ENCODE measurements around the gene CCDC34. TPM values are rescaled to one million over a fixed set of nuclear protein-coding genes. Genes with fewer than 3 reads are reported as not detected.
"Not testable (repeated sequence)": the region's sequence is repeated elsewhere in the genome, so short reads cannot be mapped to it uniquely, and the experiment has no call there.

Gene CCDC34
- total RNA-seq, 1 donor from 2014 or later = 10.8 TPM

DNA sequence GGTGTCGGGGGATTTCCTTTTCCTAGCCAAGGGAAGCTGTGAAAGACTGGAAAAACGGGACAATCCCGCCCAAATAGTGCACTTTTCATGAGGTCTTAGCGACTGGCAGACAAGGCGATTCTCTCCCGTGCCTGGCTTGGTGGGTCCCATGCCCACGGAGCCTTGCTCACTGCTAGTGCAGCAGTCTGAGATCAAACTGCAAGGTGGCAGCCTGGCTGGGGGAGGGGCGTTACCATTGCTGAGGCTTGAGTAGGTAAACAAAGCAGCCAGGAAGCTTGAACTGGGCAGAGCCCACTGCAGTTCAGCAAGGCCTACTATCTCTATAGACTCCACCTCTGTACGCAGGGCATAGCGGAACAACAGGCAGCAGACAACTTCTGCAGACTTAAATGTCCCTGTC is 41.7 kb downstream of the CCDC34 start:
- H3K36me3 Mint-ChIP-seq (ENCODE audit: low read depth); H3K4me3 Mint-ChIP-seq (ENCODE audit: low read depth); intact Hi-C loops (cut with micrococcal nuclease); H3K27ac Mint-ChIP-seq; DNase-seq (ENCODE audit: low spot score); H3K9me3 Mint-ChIP-seq: not testable (repeated sequence)
- Mint-ChIP-seq H3K27me3 (ENCODE audit: low read depth) (peaks cover 11% of the 10 kb centered on the region), H3K4me1 (ENCODE audit: low read depth) (peaks cover 13% of the 10 kb centered on the region)

DNA sequence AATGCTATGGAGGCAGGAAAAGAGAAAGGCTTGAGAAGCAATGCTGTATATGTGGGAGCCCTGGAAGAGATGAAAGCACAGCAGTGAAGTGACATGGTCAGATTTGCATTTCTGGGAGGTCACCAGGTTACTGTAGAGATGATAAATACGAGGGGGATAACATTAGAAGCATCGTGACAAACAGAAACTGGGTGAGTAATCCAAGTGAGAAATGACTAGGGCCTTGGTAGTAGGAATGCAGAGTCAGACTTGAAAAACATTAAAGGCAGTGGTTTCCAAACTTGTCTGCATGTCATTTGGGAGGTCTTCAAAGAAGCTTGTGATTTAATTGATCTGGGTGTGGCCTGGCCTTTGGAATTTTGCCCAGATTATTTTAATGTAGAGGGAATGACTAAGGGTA is 43.9 kb downstream of the CCDC34 start:
- Mint-ChIP-seq H3K4me3 (ENCODE audit: low read depth) (no peak overlapping the region), H3K27me3 (ENCODE audit: low read depth) (peaks cover 18% of the 10 kb centered on the region), H3K9me3 (no peaks in the 10 kb centered on the region), H3K36me3 (ENCODE audit: low read depth) (no peaks in the 10 kb centered on the region), H3K4me1 (ENCODE audit: low read depth) (peaks cover 10% of the 10 kb centered on the region), H3K27ac (no peak overlapping the region)
- DNase-seq (ENCODE audit: low spot score) = no peak
- intact Hi-C loops (cut with micrococcal nuclease) = loop anchor here (2.0 to 5.0 kb wide), 3 partner anchors 18 to 68 kb away; partner anchors contain the start of gene CCDC34

DNA sequence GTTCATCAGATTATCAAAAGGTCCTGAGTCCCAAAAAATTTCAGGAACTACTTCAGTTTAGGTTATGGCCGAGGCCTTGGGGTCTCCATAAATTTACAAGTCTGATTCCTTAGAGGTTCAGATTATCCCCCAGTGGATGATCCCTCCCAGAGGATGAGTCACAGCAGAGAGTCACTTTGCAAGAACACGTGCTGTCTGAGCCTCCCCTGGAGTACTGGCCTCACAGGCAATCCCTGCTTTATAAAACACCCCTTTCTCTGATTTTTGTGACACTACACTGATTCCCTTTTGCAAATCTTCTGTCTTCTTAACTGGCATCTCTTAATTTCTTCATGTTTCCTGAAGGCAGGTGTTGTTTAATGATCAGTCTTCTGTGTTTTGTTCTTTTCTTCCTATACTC is 45.3 kb downstream of the CCDC34 start:
- H3K4me3 Mint-ChIP-seq (ENCODE audit: low read depth) = no peak overlapping the region
- H3K9me3 Mint-ChIP-seq = no peaks in the 10 kb centered on the region
- no peak for DNase-seq (ENCODE audit: low spot score)
- H3K27me3 Mint-ChIP-seq (ENCODE audit: low read depth) = peaks cover 19% of the 10 kb centered on the region
- H3K27ac Mint-ChIP-seq = no peak overlapping the region
- intact Hi-C loops (cut with micrococcal nuclease) = loop anchor here (2.0 to 5.0 kb wide), 3 partner anchors 17 to 70 kb away; partner anchors contain the start of gene CCDC34
- H3K4me1 Mint-ChIP-seq (ENCODE audit: low read depth) = peaks cover 8% of the 10 kb centered on the region
- H3K36me3 Mint-ChIP-seq (ENCODE audit: low read depth) = no peaks in the 10 kb centered on the region

DNA sequence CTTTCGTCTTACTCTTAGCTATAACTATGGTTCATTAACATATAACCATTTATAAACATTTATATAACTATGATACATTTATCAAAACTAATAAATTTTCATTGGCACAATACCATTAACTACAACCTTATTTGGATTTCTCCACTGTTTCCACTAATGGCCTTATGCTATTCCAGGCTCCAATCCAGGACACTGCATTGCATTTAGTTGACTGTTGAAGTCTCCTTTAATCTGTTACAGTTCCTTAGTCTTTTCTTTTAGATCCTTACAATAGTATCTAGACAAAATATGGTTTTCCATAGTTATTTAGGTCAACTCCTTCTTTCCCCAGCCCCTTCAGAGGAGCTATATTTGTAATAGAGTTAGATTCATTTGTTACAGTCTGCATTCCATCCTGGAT is 47.2 kb downstream of the CCDC34 start:
- intact Hi-C loops (cut with micrococcal nuclease) = loop anchor here (5.0 kb wide), 2 partner anchors 46 to 71 kb away; partner anchors contain the start of gene CCDC34
- Mint-ChIP-seq H3K27ac (no peak overlapping the region), H3K4me1 (ENCODE audit: low read depth) (peaks cover 8% of the 10 kb centered on the region), H3K9me3 (no peaks in the 10 kb centered on the region), H3K36me3 (ENCODE audit: low read depth) (no peaks in the 10 kb centered on the region), H3K27me3 (ENCODE audit: low read depth) (peaks cover 27% of the 10 kb centered on the region), H3K4me3 (ENCODE audit: low read depth) (no peak overlapping the region)
- DNase-seq (ENCODE audit: low spot score) = no peak

DNA sequence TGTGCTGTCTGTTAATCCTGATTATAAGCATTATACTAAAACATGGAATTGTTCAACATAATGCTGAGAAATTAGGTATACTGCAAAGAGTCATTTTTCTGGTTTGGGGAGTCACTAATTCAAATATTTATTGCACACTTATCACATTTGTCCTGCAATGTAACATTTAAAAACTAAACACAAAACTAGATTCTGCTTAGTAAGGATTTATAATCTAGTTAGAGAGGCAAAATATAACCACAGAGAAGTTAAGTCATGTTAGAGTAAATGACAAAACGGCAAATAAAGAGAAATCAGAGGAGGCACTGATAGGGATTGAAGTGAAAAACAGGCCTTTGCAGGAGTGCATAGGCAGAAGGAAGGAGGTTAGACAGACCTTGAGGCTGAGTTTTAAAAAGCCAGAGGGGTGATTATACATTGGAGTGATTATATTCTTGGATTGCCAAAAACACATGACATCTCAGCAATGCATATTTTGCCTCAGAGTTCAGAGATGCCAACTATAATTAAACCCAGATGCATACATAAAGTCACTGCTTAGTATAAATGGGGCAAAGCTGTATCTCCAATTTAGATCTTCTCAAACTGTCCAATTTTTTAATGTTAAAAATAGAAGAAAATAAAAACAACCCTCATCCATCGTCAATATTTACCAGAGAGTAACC is 49.7 kb downstream of the CCDC34 start:
- H3K27me3 Mint-ChIP-seq (ENCODE audit: low read depth) = peaks cover 25% of the 10 kb centered on the region
- DNase-seq (ENCODE audit: low spot score) = no peak
- no peaks in the 10 kb centered on the region for H3K36me3 Mint-ChIP-seq (ENCODE audit: low read depth)
- H3K4me1 Mint-ChIP-seq (ENCODE audit: low read depth) = no peaks in the 10 kb centered on the region
- no peak overlapping the region for H3K27ac Mint-ChIP-seq
- intact Hi-C loops (cut with micrococcal nuclease) = no loop called here
- no peak overlapping the region for H3K4me3 Mint-ChIP-seq (ENCODE audit: low read depth)
- no peaks in the 10 kb centered on the region for H3K9me3 Mint-ChIP-seq

DNA sequence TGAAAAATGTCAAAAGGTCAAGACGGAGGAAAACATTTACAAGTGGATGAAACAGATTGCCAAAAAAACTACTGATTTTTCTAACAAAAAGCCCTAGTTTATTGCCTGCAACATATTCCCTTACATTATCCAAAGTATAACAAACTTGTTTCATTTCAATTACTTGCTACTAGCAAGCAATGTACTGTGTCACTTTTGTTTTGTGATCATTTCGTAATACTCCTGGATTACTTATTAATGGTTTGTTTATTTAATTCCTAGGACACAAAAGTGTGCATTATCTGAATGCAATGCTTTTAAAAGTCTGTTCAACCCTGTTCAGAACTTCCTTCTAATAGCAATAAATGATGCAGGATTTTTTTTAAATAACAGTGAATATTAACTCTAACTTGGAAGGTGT is 50.9 kb downstream of the CCDC34 start:
- Mint-ChIP-seq H3K36me3 (ENCODE audit: low read depth) (no peaks in the 10 kb centered on the region), H3K4me3 (ENCODE audit: low read depth) (no peak overlapping the region), H3K4me1 (ENCODE audit: low read depth) (no peaks in the 10 kb centered on the region), H3K9me3 (no peaks in the 10 kb centered on the region), H3K27me3 (ENCODE audit: low read depth) (peaks cover 22% of the 10 kb centered on the region), H3K27ac (no peak overlapping the region)
- no peak for DNase-seq (ENCODE audit: low spot score)
- intact Hi-C loops (cut with micrococcal nuclease) = no loop called here

DNA sequence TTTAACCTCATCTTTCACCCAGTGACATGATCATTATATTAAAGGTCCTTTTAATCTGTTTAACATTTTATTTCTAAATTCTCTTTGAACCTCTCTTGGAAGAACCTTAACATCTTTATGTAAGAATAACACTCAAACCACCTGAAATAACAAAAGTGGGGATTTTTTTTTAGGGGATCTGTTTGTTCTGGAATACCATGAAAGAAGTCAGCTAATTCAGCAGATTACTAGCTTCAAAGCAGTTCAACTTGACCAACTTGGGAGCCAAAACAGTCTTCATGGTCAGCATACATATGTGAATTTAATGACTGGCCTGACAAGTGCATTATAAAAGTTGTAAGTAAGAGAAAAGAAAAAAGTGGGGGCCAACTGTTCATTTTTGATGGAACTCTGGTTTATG is 52.3 kb downstream of the CCDC34 start:
- Mint-ChIP-seq H3K27me3 (ENCODE audit: low read depth) (peaks cover 18% of the 10 kb centered on the region), H3K4me1 (ENCODE audit: low read depth) (no peaks in the 10 kb centered on the region), H3K9me3 (no peaks in the 10 kb centered on the region), H3K4me3 (ENCODE audit: low read depth) (no peak overlapping the region), H3K27ac (no peak overlapping the region), H3K36me3 (ENCODE audit: low read depth) (no peaks in the 10 kb centered on the region)
- no peak for DNase-seq (ENCODE audit: low spot score)
- intact Hi-C loops (cut with micrococcal nuclease) = no loop called here

DNA sequence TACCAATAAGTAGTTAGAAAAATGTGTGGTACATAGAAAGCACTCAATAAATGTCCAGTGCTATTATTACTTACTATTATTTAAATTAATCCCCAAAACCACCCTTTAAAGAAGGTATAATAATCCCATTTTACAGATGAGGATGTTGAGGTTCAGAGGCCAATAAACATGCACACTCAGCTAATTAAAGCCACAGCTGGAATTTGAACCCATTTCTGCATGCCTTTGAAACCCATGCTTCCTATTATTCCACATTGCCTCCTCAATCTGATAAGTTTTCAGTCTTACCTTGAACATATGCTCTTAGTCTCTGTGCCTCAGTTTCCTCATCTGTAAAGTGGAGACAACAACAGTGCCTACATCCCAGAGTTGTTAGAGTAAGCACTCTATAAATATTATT is 52.8 kb downstream of the CCDC34 start:
- Mint-ChIP-seq H3K4me1 (ENCODE audit: low read depth) (no peaks in the 10 kb centered on the region), H3K4me3 (ENCODE audit: low read depth) (no peak overlapping the region), H3K9me3 (no peaks in the 10 kb centered on the region), H3K27ac (no peak overlapping the region), H3K27me3 (ENCODE audit: low read depth) (peaks cover 16% of the 10 kb centered on the region), H3K36me3 (ENCODE audit: low read depth) (no peaks in the 10 kb centered on the region)
- intact Hi-C loops (cut with micrococcal nuclease) = no loop called here
- DNase-seq (ENCODE audit: low spot score) = no peak

DNA sequence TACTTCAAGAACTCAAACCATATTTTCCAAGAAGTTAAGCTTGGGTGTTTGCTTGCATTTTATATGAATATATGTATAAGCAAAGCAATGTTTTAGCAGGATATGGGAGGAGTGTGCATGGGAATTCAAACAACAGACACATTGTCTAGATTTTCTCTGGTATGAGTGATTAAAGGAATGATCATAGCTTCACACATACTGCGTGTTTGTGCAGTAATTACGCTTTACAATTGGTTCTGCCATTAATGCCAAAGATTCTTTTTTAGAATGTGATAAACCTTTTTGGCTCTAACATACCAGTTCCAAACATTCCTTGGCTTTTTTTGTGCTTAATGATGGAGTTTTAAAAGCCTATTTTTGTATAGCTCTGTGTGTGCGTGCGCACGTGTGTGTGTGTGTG is 54.0 kb downstream of the CCDC34 start:
- Mint-ChIP-seq H3K27me3 (ENCODE audit: low read depth) (peaks cover 13% of the 10 kb centered on the region), H3K4me3 (ENCODE audit: low read depth) (no peak overlapping the region), H3K27ac (no peak overlapping the region), H3K36me3 (ENCODE audit: low read depth) (no peaks in the 10 kb centered on the region), H3K9me3 (no peaks in the 10 kb centered on the region), H3K4me1 (ENCODE audit: low read depth) (no peaks in the 10 kb centered on the region)
- no peak for DNase-seq (ENCODE audit: low spot score)
- intact Hi-C loops (cut with micrococcal nuclease) = no loop called here

DNA sequence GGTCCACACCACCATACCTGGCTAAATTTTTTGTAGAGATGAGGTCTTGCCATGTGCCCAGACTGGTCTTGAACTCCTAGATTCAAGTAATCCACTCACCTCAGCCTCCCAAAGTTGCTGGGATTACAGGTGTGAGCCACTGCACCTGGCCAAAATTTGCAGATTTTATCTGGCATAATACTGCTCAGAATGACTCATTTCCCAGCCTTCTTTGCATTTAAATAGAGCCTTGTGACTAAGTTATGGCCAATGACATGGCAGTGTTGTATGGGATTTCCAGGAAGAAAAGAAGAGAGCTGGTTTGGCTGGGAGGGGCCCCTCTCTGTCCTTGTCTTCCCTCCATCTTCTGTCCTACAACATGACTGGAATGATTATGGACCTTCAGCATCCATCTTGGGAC is 55.8 kb downstream of the CCDC34 start:
- Mint-ChIP-seq H3K4me1 (ENCODE audit: low read depth) (no peaks in the 10 kb centered on the region), H3K4me3 (ENCODE audit: low read depth) (no peak overlapping the region), H3K27me3 (ENCODE audit: low read depth) (peaks cover 7% of the 10 kb centered on the region), H3K27ac (no peak overlapping the region), H3K36me3 (ENCODE audit: low read depth) (no peaks in the 10 kb centered on the region), H3K9me3 (no peaks in the 10 kb centered on the region)
- intact Hi-C loops (cut with micrococcal nuclease) = no loop called here
- no peak for DNase-seq (ENCODE audit: low spot score)

DNA sequence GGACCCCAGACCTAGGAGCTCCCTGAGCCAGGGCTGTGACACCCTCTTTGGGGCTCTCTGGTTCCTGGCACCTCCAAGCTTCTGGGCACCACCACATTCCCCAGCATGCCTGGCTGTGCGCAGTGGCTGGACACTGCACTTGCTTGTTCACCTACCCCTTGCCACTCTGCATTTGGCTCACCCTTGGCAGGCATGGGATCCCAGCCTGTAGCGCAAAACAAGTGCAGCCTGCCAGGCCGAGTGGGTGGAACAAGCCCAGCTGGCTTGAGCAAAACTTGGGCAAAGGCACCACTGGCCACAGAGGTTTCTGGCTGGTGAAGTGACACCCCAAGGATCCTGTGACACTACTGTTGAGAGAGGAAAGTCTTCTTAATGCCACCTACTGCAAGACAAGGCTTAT is 57.3 kb downstream of the CCDC34 start:
- Mint-ChIP-seq H3K4me1 (ENCODE audit: low read depth) (peaks cover 5% of the 10 kb centered on the region), H3K9me3 (no peaks in the 10 kb centered on the region), H3K27ac (no peak overlapping the region), H3K4me3 (ENCODE audit: low read depth) (no peak overlapping the region), H3K36me3 (ENCODE audit: low read depth) (no peaks in the 10 kb centered on the region), H3K27me3 (ENCODE audit: low read depth) (peaks cover 1% of the 10 kb centered on the region)
- intact Hi-C loops (cut with micrococcal nuclease) = no loop called here
- no peak for DNase-seq (ENCODE audit: low spot score)

DNA sequence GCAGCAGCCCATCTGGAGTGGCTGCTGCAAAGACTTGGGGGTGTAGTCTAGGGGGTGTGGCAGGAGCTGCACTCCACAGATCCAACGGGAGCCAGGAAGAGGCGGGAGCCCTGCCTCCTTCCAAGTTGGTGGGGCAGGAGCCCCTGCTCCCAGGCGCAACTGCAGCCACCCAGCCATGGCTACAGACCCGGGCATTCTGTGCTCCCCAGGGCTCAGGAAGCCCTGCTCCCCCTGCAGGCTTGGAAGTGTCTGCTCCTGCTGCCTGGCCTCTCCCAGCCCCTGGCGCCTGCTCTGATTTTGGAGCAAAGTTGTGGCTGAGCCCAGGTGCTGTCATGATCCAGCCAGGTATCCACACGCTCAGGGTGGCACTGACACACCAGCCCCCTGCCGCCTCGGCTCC is 58.5 kb downstream of the CCDC34 start:
- no peak overlapping the region for H3K27ac Mint-ChIP-seq
- no peaks in the 10 kb centered on the region for H3K36me3 Mint-ChIP-seq (ENCODE audit: low read depth)
- peaks cover 5% of the 10 kb centered on the region for H3K4me1 Mint-ChIP-seq (ENCODE audit: low read depth)
- DNase-seq (ENCODE audit: low spot score) = no peak
- no peaks in the 10 kb centered on the region for H3K9me3 Mint-ChIP-seq
- H3K27me3 Mint-ChIP-seq (ENCODE audit: low read depth) = peaks cover 1% of the 10 kb centered on the region
- intact Hi-C loops (cut with micrococcal nuclease) = no loop called here
- no peak overlapping the region for H3K4me3 Mint-ChIP-seq (ENCODE audit: low read depth)

DNA sequence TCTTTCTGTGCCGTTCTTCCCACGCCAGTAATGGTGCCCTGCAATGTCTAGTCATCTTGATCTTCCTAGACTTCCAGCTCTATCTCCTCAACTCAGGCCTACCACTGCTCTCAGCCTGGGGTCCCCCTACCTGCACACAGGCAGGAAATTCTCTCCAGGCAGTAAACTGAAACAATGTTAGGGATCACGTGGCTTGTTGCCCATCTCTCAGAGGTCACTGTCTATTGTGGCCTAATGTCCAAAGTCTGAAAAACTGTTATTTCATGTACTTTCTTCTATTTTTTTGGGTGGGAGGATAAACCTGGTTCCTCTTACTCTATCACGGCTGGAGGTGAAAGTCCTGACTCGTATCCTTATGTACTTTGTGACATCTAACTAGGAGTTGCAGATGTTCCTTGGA is 59.1 kb downstream of the CCDC34 start:
- Mint-ChIP-seq H3K36me3 (ENCODE audit: low read depth) (no peaks in the 10 kb centered on the region), H3K4me1 (ENCODE audit: low read depth) (peaks cover 5% of the 10 kb centered on the region), H3K27ac (no peak overlapping the region), H3K9me3 (no peaks in the 10 kb centered on the region), H3K4me3 (ENCODE audit: low read depth) (no peak overlapping the region), H3K27me3 (ENCODE audit: low read depth) (peaks cover 1% of the 10 kb centered on the region)
- no peak for DNase-seq (ENCODE audit: low spot score)
- intact Hi-C loops (cut with micrococcal nuclease) = no loop called here

DNA sequence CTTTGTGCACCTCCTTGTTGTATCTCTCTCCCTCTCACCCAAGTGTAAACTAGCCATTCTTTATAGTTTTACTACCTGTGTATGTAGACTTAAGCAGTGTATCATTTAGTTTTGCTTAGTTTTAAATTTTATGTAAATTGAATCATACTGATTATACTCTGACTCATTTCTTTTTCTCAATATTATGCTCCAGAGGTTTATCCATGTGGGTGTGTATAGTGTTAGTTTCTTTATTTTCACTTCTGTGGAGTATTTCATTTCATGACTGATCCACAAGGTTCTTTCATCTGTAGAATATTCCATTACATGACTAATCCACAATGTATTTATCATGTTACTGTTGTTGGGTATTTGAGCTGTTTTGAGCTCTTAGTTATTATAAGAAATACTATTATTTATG is 62.0 kb downstream of the CCDC34 start:
- Mint-ChIP-seq H3K9me3 (no peaks in the 10 kb centered on the region), H3K4me1 (ENCODE audit: low read depth) (peaks cover 5% of the 10 kb centered on the region), H3K4me3 (ENCODE audit: low read depth) (no peak overlapping the region), H3K36me3 (ENCODE audit: low read depth) (no peaks in the 10 kb centered on the region), H3K27ac (no peak overlapping the region), H3K27me3 (ENCODE audit: low read depth) (peaks cover 14% of the 10 kb centered on the region)
- DNase-seq (ENCODE audit: low spot score) = no peak
- intact Hi-C loops (cut with micrococcal nuclease) = loop anchor here (1.0 to 2.0 kb wide), 2 partner anchors 18 to 88 kb away; no protein-coding TSS in a partner anchor

All from activated T-helper 2 cell treated with anti-CD3 and anti-CD28 coated beads, Interferon-gamma antibody, Interleukin-2, Interleukin-4, amounts not matched to agents 10 μg/mL and 5 μg/mL and 100 μg/mL, durations not matched to agents 14 hours and 24 hours and 36 hours (primary cell).